ENCODE measurements around the gene UQCC2.

DNA sequence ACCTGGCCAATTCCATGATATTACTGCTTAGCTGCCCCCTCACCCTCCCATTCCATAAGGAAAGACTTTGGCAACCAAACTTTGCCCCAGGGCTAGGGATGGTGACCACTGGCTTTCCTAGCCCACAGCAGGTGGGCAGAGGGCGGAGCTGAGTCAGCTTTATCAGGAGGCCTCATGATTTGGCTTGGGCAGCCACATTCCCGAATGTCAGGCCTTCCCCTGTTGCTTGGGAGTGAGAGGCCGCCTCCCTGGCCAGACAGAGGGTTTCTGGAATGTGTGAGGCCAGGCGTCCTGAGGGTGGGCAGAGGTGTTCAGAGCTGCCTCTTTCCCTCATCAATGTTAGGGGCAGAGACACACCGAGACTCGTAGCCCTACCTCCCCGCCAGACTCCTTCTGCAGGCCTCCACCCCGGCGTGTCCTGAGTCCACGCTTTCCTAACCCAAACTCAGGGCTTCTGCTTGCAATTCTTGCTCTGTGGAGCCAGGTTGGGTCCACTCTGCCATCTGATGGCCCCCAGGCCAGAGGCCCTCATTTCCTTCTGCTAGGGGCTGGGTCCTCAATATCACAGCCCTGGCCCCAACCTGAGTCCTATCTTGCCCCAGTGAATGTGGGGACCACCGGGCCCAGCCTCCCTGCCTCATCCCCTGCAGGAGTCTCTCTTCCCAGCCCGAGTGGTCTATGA, 19.3 kb downstream of the UQCC2 start:
- TF ChIP-seq, protein P1, sequence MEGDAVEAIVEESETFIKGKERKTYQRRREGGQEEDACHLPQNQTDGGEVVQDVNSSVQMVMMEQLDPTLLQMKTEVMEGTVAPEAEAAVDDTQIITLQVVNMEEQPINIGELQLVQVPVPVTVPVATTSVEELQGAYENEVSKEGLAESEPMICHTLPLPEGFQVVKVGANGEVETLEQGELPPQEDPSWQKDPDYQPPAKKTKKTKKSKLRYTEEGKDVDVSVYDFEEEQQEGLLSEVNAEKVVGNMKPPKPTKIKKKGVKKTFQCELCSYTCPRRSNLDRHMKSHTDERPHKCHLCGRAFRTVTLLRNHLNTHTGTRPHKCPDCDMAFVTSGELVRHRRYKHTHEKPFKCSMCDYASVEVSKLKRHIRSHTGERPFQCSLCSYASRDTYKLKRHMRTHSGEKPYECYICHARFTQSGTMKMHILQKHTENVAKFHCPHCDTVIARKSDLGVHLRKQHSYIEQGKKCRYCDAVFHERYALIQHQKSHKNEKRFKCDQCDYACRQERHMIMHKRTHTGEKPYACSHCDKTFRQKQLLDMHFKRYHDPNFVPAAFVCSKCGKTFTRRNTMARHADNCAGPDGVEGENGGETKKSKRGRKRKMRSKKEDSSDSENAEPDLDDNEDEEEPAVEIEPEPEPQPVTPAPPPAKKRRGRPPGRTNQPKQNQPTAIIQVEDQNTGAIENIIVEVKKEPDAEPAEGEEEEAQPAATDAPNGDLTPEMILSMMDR (IDR thresholded peaks at IDR 0.05), result no peak
- TF ChIP-seq POLR2A (IDR thresholded peaks at IDR 0.05) (no peak), POLR2AphosphoS5 (IDR thresholded peaks at IDR 0.05) (no peak)

Measured in prostate gland (tissue), 2 donors.